AG10803 (cell line): ENCODE data around the gene IDH3G.
A peak's percentile ranks its signal among the peaks of the same experiment; 100 is the strongest.

ENCODE experiments used
- DNase-seq: peaks from one replicate; pipeline ENCODE4 v3.0.0; 2010; ENCODE audit warnings: low read depth
- H3K4me3 ChIP-seq: 2 replicates; pipeline ENCODE4 v1.5.1; 2011; ENCODE audit warnings: mild to moderate bottlenecking, low read length, control low read depth
- TF ChIP-seq, protein P1 (sequence below): conservative IDR thresholded peaks from 2 replicates; pipeline ENCODE4 v1.5.1; 2011; ENCODE audit warnings: mild to moderate bottlenecking, low read length, control low read depth, inconsistent platforms

The IDH3G gene

DNA sequence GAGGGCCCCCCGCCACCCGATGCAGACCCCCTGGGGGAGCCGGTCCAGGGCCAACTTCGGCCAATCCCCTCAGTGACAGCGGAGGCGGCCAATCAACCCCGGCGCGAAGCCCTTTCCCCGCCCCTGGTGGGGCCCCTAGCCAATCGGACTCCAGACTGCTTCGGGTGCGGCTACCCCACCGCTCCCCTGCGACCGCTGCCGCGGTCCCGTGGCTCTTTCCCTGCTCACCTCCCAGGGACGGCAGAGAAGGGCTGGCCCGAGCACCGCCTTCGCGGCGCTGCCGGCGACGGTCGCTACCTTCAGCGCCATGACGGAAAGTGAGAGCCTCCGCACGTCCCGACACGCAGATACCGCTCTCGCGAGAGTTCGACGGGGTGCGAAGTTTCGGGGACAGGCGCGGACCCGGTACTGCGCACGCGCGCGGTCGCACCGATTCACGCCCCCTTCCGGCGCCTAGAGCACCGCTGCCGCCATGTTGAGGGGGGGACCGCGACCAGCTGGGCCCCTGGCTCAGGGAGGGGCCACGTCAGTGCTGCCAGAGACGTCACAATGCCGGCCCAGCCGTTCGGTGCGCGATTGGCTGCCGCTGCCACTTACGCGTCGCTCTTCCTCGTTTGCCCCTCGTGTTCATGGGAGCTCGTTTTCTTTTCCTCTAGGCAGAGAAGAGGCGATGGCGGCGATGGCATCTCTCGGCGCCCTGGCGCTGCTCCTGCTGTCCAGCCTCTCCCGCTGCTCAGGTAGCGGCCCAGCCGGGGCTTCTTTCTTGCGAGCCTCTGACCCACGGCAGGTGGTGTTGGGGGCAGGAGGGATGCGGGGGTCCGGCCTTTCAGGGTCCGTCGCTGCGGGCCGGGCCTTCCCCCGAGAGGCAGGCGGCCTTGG is at the start of gene IDH3G, which contains the start of gene SSR4:
Gene IDH3G, minus strand, starts transcription at position 358 of the 879 bp plus-strand sequence. Its CDS starts 49 bp downstream, at position 309.
Gene SSR4, plus strand, starts transcription at position 651 of the 879 bp plus-strand sequence. Its CDS starts 20 bp downstream, at position 671.
- H3K4me3 ChIP-seq: peak within 1 kb of the TSS; percentile 80
- TF ChIP-seq, protein P1, sequence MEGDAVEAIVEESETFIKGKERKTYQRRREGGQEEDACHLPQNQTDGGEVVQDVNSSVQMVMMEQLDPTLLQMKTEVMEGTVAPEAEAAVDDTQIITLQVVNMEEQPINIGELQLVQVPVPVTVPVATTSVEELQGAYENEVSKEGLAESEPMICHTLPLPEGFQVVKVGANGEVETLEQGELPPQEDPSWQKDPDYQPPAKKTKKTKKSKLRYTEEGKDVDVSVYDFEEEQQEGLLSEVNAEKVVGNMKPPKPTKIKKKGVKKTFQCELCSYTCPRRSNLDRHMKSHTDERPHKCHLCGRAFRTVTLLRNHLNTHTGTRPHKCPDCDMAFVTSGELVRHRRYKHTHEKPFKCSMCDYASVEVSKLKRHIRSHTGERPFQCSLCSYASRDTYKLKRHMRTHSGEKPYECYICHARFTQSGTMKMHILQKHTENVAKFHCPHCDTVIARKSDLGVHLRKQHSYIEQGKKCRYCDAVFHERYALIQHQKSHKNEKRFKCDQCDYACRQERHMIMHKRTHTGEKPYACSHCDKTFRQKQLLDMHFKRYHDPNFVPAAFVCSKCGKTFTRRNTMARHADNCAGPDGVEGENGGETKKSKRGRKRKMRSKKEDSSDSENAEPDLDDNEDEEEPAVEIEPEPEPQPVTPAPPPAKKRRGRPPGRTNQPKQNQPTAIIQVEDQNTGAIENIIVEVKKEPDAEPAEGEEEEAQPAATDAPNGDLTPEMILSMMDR: 0 out of 2 replicates have a peak, but pooled peaks have one; percentile 14
- DNase-seq: peak; percentile 92

DNA sequence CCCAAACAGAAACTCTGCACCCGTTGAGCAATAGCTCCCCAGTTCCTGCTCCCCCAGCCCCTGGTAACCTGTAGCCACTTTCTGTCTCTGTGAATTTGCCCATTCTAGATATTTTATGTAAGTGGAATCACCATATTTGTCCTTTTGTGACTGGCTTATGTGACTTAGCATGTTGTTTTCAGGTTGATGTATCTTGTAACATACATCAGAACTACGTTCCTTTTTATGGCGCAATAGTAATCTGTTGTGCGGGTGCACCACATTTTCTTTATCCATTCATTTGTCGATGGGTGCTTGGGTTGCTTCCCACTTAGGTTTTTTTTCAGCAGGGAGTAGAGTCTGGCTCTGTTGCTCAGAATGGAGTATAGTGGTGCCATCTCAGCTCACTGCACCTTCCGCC is 42.7 kb upstream of the IDH3G start:
- no peak for DNase-seq
- H3K4me3 ChIP-seq: no peak overlapping the region
- TF ChIP-seq, protein P1: no peak

DNA sequence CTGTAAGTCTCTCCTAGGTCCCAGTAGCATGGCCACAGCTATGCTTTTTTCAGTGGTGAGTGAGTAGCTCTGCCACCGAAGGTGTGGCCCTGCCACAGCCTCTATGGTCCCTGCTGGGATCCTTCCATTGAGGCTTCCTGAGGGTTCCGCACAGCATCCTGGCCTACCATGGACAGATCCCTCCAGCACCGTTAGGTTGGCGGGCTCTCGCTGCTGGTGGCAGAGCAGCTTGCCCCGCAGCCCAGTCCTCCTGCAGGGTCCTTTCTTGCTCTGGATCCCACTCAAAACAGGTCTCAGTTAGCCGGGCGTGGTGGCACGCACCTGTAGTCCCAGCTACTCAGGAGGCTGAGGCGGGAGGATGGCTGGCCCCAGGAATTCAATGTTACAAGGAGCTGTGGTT is 38.6 kb upstream of the IDH3G start:
- no peak for DNase-seq
- TF ChIP-seq, protein P1: no peak
- H3K4me3 ChIP-seq: no peak overlapping the region

DNA sequence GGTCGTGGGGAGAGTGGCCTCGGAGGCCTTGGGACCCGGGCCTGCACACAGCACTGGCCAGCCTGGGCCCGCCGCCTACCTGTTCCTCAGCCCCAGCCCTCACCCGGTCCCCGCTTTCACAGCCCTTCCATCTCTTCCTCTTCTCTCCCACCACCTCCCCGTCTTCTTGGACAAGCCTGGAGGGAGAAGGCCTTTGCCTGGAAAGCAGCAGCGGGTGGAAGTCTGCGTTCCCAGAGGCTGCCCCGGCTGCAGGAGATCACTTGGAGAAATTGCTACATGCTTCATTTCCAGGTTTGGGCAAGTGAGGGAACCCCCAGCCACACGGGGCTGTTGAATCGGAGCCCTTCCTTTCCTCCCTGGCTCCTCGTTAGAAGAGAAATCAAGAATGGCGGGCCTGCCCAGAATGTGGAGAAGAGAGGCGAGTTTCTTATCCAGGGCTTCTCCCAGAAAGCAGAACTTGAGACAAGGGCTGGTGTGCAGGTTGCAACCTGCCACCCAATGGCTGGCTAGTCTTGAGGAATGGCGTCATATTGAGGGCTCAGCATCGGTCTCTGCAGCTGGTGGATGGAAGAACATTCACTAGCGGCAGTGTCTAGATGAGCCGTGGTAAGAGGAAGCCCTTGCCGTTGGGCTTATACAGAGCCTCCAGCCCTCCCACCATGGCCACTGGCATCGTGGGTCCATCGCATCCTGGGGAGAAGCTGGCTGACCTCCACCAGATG is 37.4 kb upstream of the IDH3G start:
- DNase-seq: no peak
- no peak overlapping the region for H3K4me3 ChIP-seq
- TF ChIP-seq, protein P1: no peak

DNA sequence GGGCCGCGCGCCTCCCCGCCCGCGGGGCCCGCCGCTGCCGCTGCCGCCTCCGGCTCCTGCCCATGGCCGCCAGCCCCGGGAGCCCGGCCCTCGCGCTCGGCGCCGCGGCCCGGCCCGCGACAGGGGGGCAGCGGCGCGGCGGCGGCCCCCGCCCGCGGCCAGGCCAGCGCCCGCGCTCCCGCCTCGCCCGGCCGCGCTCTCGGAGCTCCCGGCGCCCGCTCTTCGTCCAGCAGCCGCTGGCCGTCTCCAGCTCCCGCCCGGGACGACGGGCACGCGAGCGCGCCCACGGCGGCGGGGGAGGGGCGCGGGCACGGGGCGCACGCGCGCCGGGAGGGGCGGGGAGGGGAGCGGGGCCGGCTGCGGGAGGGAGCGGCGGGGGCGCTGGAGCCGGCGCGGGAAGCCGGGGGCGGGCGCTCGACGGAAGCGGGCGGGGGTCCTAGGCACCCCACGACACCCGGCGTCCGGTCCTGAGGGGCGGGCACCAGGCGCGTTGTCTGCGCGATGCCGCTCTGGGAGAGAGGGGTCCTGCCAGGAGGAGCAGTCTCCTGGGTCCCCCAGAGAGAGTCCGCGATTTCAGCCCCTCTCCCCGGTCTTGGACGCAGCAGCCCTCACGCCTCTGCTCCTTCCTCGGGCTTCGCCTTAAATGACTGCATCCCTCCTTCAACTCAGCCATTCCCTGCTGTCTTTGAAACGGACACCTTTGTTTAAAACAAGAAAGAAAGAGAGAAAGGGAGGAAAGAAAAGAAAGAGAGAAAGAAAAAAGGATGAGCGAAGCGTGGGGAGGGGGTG is 36.7 kb upstream of the IDH3G start:
- DNase-seq: no peak
- TF ChIP-seq, protein P1: no peak
- no peak overlapping the region for H3K4me3 ChIP-seq

DNA sequence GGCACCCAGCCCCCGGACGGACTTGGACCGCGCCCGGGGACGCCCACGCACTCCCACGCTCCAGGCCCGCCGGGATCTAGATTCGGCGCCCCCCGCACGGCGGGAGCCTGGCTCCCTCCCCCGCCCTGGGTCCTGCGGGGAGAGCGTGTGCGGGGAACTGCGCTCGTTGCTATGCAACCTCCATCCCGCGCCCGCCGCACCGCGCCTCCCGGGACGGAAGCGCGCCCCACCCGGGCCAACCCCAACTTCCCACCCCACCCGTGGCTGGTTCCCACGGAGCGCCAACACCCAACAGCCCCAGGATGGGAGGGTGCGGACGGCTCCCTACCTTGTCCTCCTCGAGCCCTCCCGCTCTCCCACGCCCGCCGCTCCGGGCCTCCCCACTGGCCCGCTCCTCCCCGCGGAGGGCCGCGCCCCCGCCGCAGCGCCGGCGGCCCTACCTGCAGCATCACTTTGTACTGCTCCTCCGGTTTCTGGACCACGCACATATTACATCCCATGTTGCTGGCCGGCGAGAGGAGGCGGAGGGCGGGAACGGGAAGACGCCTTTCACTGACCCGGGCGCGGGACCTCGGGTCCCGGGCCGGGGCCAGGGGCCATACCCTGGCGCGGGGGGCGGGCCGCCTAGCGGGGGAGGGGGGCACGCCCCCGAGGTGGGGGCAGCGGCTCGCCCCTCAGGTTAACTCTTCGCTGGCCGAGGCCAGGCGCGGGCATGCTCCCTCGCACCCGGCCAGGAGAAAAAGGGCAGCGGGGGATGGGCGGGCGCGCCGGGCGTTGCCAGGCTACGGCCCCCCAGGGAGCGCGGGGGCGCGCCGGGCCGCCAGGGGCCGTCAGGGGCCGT is 35.8 kb upstream of the IDH3G start, which contains the start of gene PDZD4:
Gene PDZD4, minus strand, starts transcription at position 746 of the 841 bp plus-strand sequence. Its CDS starts 246 bp downstream, at position 500.
- TF ChIP-seq, protein P1: no peak
- no peak for DNase-seq
- H3K4me3 ChIP-seq: no peak within 1 kb of the TSS
